ENCODE measurements around the gene TMPRSS11B.
"Not testable (repeated sequence)": the region's sequence is repeated elsewhere in the genome, so short reads cannot be mapped to it uniquely, and the experiment has no call there.

TMPRSS11B gene

DNA sequence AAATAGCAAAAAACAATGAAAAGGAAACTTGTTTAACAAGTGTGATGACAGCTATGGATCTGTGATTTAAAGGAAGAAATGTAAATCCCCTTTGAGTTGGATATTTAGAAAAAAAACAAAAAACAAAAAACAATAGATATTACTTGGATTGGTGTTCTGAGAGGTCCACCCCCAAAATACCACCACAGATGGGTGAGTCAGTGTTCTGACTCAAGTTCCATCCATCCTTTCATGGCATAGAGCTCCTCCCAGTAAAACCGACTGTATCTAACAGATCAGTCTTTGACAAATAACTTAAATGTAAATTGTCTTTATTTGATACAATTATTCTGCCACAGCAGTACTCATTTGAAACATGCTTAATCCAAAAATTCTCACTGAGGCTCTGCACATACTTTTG is 27.4 kb downstream of the TMPRSS11B start:
- DNase-seq, result no peak

DNA sequence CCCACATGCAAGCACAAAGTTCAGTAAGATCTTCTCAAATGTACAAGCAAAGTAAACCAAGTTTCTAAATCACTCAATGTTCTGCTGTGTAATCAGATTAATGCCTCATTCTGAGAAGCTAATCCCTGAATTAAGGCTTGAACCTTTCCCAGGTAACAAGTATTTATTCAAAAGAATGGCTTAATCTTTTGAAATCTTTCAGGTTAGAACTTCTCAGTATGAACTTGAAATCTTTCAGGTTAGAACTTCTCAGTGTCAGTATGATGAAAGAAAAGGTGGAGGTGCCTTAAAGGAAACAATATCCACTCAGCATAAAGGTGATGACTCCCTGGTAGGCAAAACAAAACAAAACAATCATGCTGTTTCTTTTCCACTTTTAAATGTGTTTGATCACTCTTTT is 29.0 kb downstream of the TMPRSS11B start:
- DNase-seq, result no peak

DNA sequence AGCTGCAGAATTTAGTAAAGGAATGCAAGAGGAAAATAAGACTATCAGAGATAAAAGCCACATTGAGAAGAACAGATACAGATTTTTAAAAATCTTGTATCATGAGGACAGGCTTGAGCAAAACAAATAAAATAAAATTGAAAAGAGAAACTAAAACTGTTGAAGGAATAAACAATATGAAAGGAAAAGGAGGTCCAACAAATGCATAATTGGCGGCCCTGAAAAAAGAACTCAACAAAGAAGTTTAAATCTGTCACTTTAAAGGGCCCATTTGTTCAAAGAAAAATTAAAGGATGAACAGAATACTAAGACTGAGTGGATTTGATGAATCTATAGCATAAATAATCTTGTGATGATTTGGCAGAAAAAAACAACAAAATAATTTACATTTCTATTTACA is 36.5 kb downstream of the TMPRSS11B start:
- no peak for DNase-seq

- not testable (repeated sequence) for DNase-seq
Measured at GRCh38 chr4:68194305-68194704, 51.2 kb downstream of the TMPRSS11B start.

DNA sequence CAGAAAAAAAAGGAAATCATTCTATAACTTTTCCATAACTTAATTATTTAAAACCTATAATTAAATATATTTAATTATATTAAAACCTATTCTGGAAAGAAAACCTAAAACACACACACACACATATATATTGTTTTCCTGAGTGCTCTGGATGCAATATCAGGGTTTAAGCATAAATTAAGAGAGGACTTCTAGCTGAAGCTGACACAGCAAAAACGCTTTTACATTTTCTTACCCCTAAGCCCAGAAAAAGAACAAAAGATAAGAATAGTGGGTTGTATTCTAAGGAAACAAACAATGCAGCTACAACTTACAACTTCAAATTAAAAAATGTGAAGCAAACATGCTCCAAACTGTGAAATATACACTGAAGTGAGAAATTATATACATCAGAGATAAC is 52.3 kb downstream of the TMPRSS11B start:
- DNase-seq, result no peak

DNA sequence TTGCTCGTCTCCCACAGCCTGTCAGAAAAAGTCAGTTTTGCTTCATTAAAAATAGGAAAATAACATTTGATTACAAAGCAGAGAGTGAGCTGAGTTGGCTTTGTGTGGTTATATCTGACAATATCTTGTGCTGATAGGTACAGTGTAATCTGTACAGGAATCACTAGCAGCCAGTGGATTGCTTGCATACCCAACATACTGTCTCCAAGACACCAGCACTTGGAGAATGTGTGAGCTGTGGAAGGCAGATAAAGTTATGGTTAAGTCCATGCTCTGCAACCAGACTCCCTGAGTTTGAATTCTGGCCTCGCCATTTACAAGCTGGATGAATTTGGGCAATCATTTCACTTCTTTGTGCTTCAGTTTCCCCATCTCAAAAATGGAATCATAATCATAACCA is 58.3 kb downstream of the TMPRSS11B start:
- DNase-seq, result no peak

GRCh38 chr4:68184923-68185322 is 60.6 kb downstream of the TMPRSS11B start:
- DNase-seq, result no peak

DNA sequence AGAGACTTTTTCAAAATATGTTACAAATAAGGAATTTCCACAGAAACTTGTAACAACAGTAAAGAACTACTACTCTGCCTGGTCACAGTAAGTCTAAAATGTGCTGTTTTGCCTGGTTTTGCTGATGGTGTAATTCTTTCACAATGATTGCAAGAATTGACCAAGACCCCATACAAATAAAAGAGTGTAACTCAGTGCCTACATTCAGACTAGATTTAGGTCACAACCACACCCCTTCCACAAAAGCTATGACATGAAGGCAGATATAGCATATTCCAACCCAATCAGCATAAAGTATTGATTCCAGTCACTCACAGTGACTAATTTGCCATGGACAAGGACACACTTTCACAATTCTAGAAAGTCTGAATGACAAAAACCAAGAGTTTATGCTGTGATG is 62.1 kb downstream of the TMPRSS11B start:
- DNase-seq, result no peak

DNA sequence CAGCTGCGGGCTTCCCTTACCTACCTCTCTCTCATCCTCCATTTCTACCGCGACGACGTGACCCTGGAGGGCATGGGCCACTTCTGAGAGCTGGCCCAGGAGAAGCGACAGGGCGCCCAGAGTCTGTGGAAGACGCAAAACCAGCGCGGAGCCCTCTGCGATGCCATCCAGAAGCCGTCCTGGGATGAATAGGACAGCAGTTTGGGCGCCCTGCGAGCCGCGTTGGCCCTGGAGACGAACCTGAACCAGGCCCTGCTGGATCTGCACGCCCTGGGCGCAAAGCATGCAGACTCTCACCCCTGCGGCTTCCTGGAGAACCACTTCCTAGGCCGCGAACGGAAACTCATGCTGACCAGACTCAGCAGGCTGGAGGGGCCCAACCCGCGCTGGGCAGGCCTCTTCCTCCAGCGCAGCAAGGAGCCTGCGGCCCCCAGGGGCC is 63.1 kb downstream of the TMPRSS11B start:
- no peak for DNase-seq

DNA sequence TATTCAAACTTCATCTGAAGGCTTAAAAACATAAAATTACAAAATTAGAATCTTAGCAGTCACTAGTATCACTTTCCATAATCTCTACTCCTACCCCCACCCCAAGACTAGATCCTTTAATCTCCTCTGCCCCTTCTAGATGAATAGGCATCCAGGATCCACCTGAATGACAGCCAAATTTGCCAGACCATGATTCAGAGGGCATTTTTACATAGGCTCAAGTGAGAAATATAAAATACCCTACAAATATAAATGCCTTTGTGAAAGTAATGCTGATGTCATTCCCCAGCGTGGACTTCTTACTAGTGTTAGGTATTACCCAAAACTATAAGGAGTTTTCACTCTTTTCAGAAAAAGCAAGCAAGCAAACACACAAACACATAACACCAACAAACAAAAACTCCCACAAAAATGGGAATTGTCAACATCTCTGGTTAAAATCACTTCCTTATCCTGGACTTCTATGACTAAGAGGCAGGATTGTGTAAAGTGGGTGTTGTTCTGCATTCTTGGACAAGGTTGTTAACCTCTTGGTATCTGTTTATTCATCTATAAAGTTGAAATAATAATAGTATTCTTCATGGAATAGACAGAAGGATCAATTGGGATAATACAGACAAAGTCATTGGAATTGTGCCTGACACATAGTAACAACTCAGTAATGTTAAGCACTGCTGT is 64.5 kb downstream of the TMPRSS11B start:
- DNase-seq, result no peak

GRCh38 chr4:68176904-68177303 is 68.6 kb downstream of the TMPRSS11B start:
- DNase-seq, result no peak
